GM21447 (cell line): Measurements from ENCODE around the gene ITM2C.
A peak's percentile ranks its signal among the peaks of the same experiment; 100 is the strongest.

Experiments used
- ATAC-seq: cut with Tn5 transposase; IDR thresholded peaks from one replicate; pipeline ENCODE4 v1.9.1; 2021; ENCODE audit not compliant: unreplicated experiment

The ITM2C gene

DNA sequence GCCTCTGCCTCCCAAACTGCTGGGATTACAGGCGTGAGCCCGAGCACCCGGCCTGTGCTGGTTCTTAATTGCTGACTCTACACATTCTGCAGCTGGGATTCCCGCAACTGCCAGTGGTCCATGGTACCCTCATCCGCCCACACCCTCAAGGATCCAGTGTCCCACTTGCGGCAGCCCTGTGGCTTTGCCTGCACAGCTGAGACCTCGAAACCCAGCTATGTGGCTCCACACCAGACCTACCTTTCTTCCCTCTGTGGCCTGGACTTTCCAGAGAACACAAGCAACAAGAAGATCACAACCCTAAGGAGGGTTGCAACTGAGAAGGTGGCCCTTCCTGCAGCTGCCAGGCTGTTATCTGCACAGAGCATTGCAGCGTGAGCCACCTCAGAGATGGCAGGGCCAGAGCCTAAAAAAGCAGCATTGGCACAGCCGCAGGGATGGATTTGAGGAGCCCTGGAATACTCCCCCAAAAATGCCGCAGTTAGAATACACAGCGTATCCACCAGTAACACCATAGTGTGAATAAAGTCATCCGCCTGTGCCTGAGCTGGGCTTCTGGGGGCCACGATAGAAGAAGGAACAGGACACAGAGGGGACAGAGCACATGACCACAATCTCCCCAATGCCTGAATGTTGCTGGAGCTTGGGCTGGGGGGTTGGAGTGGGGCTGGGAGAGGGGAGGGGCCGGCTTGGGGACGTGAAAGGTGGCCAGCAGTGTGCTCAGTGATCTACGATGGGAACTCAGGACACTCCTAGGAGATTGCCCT lies 58.4 kb downstream of the ITM2C start:
- ATAC-seq: no peak

DNA sequence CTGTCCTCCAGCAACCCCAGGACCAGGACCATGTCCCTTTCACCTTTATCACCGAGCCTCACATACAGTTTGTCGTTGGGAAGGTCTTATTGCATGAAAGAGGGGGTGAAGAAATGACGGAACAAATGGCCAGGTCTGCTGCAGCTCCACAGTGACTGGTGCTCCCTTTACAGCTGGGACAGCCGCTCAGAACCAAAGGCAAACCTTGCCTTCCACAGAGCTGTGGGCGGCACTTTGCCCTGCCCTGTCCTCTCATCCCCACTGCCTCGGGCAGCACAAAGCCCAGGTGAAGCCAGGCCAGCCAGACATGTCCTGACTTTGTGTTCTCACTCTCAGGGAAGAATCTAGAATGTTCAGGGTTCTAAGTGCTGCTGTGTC lies 59.3 kb downstream of the ITM2C start:
- ATAC-seq: no peak

DNA sequence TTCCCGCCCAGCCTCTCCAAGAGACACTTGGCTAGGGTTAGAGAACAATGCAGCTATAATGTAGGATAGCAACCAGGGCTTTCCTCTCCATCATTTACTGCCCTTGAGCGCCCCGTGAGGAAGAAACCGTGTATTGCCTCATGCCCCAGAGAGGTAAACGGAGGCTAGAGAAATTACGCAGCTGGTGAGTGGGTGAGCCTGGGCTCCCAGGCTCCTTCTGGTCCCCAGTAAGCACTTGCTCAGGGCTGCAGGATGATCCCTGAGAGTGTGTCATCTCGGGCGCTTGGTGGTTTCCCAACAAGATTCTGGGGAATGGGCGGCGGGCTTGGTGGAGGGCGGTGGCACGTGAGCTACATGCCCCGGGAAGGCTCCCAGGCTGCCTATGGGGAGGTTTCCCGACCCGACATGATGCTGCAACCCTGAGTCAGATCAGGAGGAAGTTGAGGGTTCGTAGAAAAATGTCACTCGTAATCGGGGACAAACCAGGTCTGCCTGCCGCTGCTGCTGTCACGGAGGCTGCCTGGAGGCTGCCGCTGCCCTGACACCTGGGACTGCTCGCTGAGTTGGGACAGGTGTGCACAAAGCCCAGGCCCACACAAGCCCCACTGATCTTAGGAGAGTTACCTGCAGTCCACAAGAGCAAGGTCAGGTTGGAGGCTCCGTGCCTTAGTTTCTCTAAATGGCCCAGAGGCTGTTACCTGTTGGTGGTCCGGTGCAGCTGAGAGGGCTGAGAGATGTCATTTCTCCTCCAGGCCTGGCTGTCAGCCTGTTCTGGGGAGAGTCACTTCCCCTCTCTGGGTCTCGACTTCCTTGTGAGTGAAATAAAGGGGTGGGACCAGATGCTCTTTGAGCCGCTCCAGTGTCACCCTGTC lies 60.0 kb downstream of the ITM2C start, which contains the start of gene GPR55:
TSS of gene GPR55 (minus strand) at position 773 of the 872 bp plus-strand sequence. CDS start 14,280 bp downstream, outside the sequence.
- ATAC-seq: peak; percentile 38

DNA sequence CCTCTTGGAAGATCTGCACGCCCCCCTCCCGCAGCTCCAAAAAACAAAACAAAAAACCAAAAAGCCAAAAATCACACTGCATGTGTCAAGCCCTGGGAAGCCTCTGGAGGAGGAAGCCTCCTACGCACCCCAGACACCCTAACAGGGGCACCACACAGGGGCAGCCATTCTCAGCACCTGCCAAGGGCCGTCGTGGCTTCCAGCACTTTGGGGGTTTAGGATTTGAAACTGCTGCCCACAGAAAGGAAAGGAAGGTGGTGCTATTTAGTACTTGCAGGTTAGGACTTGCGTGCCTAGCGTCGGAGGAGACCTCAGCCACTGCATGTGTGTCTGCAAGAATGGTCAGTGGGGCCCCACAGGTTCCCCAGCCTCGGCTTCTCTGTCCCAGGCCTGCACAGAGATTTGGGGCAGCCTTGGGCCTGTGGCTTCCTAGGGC lies 60.7 kb downstream of the ITM2C start:
- peak; percentile 28 for ATAC-seq

DNA sequence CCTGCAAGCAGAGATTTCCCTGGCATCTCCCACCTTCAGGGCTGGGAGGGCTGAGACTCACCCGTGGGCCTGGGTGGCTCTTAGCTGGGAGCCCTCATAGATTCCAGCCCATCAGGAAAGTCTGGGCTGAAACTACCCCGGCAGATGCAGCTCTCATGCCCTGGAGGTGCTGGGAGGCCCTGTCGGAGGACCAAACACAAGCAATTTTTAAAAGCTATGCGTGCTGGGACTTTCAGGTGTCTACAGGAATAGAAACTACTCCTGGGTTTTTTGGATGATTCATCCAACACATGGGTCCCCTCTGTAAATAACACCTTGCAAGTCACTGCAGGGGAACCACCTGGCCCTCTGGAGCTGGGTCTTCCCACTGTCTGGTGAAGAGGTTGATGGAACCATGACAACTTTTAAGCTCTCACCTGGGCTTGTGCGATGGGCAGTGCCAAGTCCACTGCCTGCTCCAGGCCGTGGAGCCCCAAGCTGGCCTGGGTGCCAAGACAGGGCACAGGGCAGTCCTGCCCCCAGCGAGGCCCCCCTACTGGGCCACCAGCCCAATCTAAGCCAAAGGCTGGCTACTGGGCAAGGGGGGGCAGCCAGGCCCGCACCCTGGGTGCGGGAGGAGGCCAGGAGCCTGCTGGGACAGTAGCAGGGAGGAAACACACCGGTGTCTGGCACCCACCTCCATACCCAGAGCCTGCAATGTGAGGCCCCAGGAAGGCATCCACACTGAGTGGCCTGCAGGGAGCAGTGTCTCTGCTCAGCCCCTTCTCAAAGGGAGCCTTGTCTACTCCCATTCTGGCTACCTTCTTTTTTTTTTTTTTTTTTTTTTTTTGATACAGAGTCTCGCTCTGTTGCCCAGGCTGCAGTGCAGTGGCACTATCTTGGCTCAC lies 61.4 kb downstream of the ITM2C start:
- peak; percentile 40 for ATAC-seq

DNA sequence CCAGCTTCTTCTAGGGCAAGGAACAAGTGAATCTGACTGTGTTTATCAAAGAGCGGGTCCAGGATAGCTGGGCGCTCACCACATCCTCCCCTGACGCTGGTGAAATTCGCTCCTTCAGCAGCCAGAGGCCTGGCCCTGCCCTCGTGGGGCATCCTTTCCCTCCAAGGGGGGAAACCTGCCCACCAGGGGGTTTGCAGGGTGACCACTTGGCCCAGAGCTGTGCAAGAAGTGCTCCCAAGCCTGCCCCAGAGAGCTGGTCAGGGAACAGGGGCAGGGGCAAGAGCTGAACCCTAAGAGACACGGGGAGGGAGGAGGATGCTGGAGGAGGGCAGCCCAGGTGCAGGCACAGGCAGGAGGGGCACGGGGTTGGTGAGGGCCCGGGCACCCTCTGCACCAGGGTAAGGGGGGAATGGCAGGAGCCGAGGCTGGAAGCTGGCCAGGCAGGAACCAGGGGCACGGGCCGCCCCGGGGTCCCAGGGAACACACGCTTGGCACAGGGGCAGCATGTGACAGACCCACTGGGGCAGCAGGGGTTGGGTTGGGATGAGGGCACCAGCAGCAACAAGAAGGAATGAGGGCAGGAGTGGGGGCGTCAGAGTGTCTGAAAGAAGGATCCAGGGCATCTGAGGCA lies 63.1 kb downstream of the ITM2C start:
- no peak for ATAC-seq
